Activated CD4-positive, alpha-beta T cell treated with anti-CD3 and anti-CD28 coated beads for 36 hours (primary cell): ENCODE results near the gene CCDC158. TPM values are rescaled to one million over a fixed set of nuclear protein-coding genes. Genes with fewer than 3 reads are reported as not detected.

ENCODE experiments used
- ATAC-seq: fragments of 200-7000 bp; cut with Tn5 transposase; one replicate; pipeline ENCODE4 v1.10.0; 2021; ENCODE audit warnings: mild to moderate bottlenecking, moderate library complexity
- CTCF ChIA-PET: fragments of 350-600 bp; sonication (Branson Sonifier 250); formaldehyde crosslinking; loops from one replicate; lab custom pipeline; 2021; ENCODE audit warnings: antibody characterized with exemption; lab: Charles Lee
- POLR2A ChIA-PET: fragments of 350-600 bp; sonication (Branson Sonifier 250); formaldehyde crosslinking; loops from one replicate; lab custom pipeline; 2021; ENCODE audit warnings: antibody characterized with exemption, inconsistent platforms; lab: Charles Lee
- DNase-seq: peaks from one replicate; pipeline ENCODE4 v3.0.0-alpha.2; 2020
- H3K27ac Mint-ChIP-seq: one replicate; pipeline ENCODE4 v1.8.0; 2021; ENCODE audit warnings: mixed read lengths
- H3K27me3 Mint-ChIP-seq: one replicate; pipeline ENCODE4 v1.8.0; 2021; ENCODE audit warnings: mixed read lengths
- H3K36me3 Mint-ChIP-seq: one replicate; pipeline ENCODE4 v1.8.0; 2021; ENCODE audit warnings: low read depth, mixed read lengths
- H3K4me1 Mint-ChIP-seq: one replicate; pipeline ENCODE4 v1.8.0; 2021; ENCODE audit warnings: mixed read lengths
- H3K4me3 Mint-ChIP-seq: one replicate; pipeline ENCODE4 v1.8.0; 2021; ENCODE audit warnings: mild to moderate bottlenecking, moderate library complexity, mixed read lengths
- H3K9me3 Mint-ChIP-seq: one replicate; pipeline ENCODE4 v1.8.0; 2021; ENCODE audit warnings: low read depth, mixed read lengths
- intact Hi-C, 2 experiments: fragments of 100-400 bp; cut with DNase I in 1 of 2; cut with micrococcal nuclease in 1 of 2; formaldehyde crosslinking; loops; one replicate each; pipeline versions ENCODE4 v1.14.2 to v1.15.1; 2022 to 2024; cut with DNase I, micrococcal nuclease
- total RNA-seq, 2 experiments: library from RNA; stranded (reverse); gene quantifications; one replicate each; pipeline ENCODE4 v1.2.3, GENCODE V29; 2021

CCDC158 gene
- total RNA-seq, 2 experiments from 2014 or later = not detected

- H3K36me3 Mint-ChIP-seq = no peaks in the 10 kb centered on the region
- H3K27ac Mint-ChIP-seq = no peak overlapping the region
- H3K27me3 Mint-ChIP-seq = peaks cover 8% of the 10 kb centered on the region
- intact Hi-C loops = no loop called here
- no peaks in the 10 kb centered on the region for H3K9me3 Mint-ChIP-seq
- DNase-seq (no peak), ATAC-seq (no peak)
- POLR2A ChIA-PET = no interaction called here
- CTCF ChIA-PET = interaction anchor here (0.5 kb wide), 1 partner anchor 166 kb away, joined by 3 read pairs; no protein-coding TSS in a partner anchor
- no peak overlapping the region for H3K4me3 Mint-ChIP-seq
- no peaks in the 10 kb centered on the region for H3K4me1 Mint-ChIP-seq
Measured at GRCh38 chr4:76266627-76267026, 154.3 kb downstream of the CCDC158 start.

DNA sequence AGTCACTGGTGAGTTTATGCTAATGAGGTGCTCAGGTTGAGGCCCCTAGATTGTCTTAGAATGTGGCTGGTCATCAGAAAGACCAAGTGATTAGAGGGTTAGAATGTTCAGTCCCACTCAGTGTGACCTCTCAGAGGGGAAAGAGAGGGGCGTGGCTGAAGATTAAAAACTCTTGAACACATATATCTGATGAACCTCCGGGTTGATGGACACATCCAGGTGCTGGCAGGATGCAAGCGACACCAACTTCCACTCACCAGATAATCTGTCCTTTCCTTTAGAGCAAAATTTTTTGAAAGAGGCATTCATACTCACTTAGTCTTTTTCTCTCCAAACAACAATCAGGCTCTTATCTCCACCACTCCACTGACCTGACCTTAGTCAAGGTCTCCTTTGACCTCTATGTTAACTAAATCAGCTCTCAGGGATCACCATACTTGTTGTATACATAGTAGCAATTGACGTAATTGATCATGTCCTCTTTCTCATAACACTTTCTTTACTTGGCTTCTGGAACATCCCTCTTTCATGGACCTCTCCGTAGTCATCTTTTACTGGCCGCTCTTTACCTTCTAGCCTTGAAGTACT is 155.2 kb downstream of the CCDC158 start:
- intact Hi-C loops = no loop called here
- Mint-ChIP-seq H3K36me3 (no peaks in the 10 kb centered on the region), H3K4me1 (no peaks in the 10 kb centered on the region), H3K27ac (no peak overlapping the region), H3K9me3 (no peaks in the 10 kb centered on the region), H3K27me3 (peaks cover 5% of the 10 kb centered on the region), H3K4me3 (no peak overlapping the region)
- ChIA-PET CTCF (interaction anchor here (0.5 kb wide), 1 partner anchor 165 kb away, joined by 3 read pairs; no protein-coding TSS in a partner anchor), POLR2A (no interaction called here)
- ATAC-seq (no peak), DNase-seq (no peak)

Other genes starting within 250 kb of the CCDC158 start
- 1 to 10 TPM; 3.3 to 4.6 TPM for gene SCARB2, start 207.3 kb downstream of the CCDC158 start, total RNA-seq
- not detected for gene FAM47E, start 169.4 kb downstream of the CCDC158 start, total RNA-seq
- gene STBD1, start 114.4 kb downstream of the CCDC158 start, total RNA-seq = under 1 TPM; 0.09 to 0.14 TPM
- gene SHROOM3, start 14.1 kb upstream of the CCDC158 start, total RNA-seq = under 1 TPM in 1 of 2 experiments, not detected in 1; 0.04 TPM